Fibroblast of skin of back (primary cell): ENCODE data around the gene MEGF10.
"Not testable (repeated sequence)": the region's sequence is repeated elsewhere in the genome, so short reads cannot be mapped to it uniquely, and the experiment has no call there.

Experiments used
- DNase-seq: peaks from one replicate; pipeline ENCODE4 v3.0.0-alpha.2; 2013

MEGF10 gene

DNA sequence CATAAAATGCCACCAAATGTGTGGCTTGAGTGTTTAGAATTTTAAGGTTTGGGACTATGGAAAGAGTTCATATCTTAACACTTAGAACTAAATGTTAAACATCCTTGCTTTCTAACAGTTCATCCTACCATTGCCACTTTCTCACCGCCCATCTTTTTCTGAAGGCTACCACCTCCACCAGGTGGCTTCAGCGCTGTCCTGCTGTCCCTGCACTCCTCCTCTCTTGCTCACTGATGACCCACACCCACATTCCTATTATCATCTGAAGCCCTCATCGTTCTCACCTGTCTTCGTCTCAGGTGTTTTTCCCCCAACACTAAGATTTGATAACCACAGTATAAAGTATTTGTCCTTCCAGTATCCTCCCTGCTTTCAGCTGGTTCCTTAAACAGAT is 7.4 kb downstream of the MEGF10 start:
- no peak for DNase-seq

DNA sequence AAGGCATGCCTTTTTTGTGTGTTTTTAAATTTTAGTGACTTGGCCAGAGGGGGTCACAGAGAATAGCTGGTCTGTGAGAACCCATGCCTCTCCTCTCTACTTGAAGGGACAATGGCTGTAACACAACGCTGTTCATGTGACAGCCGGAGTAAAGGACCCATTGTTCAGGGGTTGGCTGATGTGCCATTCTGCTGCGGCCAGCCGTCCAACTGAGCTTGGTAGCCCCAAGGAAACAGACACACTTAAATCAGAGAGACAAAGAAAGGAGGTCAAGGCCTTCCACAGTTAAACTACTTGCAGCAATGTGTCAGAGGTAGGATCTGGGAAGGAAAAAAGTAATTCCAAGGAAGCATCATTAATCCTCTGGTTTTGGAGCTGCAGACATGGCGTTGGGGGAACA is 8.1 kb downstream of the MEGF10 start:
- DNase-seq, result no peak

DNA sequence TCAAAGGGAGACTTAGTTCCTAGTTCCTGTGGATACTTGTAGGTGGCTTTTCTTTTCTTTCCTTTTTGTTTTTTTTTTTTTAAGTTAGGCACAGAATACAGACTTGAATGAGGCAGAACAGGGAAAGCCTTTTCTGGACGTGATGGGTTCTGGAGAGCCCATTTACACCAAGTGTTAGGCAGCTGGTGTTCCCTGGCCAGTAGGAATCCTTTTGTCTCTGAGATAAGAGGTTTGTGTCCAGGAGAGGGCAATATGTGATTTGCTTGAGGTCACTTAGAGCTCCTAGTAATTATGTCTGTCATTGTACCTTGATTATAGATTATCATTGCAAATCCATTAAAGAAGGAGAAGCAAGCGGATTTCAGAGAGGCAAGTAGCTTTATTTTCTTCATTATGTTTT is 9.1 kb downstream of the MEGF10 start:
- DNase-seq, result no peak

DNA sequence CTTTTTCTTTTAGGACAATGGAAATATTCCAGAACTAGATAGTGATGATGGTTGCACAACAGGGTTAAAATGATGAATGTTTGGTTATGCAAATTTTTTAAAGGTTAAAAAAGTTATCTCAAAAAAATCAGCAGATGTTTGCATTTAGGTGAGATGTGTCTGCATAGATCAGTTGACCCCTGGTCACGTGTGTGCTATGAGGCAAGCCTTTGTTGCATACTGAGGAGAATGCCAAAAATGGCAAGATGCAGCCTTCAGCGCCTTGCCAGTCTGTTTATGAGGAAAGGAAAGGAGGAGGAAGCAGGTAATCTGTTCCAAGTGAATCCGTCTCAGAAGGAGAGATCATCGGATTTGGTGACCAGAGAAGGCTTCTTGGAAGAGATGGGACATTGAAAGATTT is 11.9 kb downstream of the MEGF10 start:
- DNase-seq, result no peak

DNA sequence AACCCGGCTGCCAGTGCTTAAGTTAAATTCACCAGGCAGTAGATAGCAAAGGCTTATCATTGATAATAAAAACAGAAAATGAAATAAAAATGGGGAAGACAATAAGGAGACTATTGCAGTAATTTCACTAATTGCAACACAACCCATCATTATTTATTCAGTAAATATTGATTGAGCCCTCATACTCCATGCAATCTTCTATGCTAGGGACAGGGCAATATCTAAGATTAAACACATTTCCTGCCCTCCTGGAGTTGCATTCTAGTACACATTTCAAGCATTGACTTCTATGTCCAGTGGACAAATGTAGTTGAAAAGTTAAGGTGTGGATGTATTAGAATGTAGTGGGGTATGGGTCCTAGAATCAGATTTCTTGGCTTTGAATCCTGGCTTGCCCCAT is 12.8 kb downstream of the MEGF10 start:
- DNase-seq, result no peak

DNA sequence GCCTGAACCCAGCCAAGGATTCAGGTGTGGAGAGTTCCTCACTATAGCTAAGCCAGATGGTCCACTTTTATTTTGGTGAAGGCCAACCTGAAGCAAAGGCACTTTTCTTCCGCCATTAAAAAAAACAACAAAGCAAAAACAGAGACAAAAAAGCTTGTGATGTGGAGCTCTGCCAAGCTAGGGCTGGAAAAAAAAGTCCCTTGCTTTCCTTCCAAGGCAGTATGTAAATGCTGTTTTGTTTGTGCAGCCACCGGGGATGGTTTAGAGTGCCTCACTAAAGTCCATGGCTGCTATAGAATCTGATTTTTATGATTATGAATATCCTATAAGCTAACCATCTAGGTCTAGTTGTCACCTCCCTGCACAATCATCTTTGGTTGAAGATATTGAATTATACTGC is 14.9 kb downstream of the MEGF10 start:
- no peak for DNase-seq

DNA sequence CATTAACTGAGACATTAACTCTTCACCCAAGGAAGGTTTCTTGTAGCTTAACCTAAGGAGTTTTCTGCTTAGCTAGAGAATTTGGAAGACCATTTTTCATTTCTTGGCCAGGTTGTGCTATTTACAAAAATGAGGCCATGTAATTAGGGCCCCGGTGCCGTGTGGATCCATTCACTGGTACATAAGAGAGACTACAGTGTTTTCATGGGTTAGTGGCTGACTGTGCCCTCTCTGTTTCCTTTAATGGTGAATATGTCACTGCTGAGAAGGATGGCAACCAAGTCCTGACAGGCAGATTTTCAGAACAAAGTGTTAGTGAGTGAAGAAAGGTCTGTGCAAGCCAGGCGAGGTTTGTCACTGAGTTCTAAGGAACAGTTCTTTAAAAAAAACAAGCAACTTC is 15.4 kb downstream of the MEGF10 start:
- DNase-seq, result no peak

DNA sequence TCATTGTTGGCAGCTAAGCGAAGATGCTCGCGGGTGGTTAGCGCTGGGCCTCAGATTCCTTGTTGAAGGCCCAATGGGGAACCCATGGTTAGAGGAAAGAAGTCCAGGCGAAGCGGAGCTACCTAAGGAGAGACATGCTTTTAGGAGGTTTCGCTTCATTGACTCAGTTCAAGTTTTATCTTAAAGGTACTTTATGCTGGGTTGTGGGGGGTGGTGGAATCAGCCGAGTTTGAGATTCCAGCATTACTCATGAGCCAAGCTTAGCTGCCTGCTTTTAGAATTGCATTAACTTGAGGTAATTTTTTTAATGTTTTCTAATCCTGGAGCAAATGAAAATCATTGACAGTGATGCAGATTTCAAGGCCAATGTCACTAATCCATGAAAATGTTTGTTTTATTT is 16.1 kb downstream of the MEGF10 start:
- no peak for DNase-seq

DNA sequence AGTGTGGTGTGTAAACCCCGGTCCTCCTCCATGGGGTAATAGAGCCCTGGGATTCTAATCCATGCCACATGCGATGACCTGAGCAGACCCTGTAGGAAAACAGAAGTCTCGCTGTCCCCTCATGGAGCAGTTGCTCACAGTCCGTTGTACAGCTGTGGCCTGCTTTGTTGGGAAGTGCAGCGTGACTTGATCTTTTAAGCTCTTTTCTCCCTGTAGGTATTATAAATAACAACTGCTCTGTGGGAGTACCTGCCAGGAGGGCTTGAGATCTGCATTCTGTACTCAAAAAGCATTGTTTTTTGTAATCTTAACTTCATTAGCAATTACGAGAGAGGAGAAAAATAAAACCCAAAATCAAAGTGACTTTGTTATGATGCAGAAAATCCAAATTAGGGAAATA is 17.3 kb downstream of the MEGF10 start:
- DNase-seq, result no peak

DNA sequence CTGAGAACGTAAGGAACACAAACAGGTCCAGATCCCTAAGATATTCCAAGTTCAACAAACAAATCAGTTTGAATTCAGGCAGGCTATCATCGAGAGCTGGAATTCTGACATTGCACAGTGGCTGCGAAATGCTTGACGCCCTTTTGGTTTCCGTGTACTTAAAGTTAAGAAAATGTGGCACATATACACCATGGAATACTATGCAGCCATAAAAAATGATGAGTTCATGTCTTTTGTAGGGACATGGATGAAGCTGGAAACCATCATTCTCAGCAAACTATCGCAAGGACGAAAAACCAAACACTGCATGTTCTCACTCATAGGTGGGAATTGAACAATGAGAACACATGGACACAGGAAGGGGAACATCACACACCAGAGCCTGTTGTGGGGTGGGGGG is 17.7 kb downstream of the MEGF10 start:
- DNase-seq, result not testable (repeated sequence)

DNA sequence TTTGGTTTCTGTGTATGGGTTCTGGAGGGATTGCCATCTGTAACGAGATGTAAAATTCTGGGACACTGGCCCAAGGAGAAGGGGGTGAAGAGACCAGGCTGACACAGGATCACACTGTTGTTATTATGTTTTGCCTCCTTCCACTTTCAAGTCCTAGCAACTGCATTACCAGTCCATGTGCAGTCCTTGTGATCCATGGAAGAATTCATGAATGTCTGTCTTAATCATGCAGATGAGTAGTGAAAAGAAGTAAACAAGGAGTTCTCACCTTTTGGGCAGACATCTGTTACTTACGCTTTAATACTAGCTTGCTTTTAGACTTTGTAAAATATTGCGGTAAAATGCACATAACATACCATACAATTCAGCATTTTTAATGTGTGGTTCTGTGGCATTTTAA is 18.3 kb downstream of the MEGF10 start:
- no peak for DNase-seq

DNA sequence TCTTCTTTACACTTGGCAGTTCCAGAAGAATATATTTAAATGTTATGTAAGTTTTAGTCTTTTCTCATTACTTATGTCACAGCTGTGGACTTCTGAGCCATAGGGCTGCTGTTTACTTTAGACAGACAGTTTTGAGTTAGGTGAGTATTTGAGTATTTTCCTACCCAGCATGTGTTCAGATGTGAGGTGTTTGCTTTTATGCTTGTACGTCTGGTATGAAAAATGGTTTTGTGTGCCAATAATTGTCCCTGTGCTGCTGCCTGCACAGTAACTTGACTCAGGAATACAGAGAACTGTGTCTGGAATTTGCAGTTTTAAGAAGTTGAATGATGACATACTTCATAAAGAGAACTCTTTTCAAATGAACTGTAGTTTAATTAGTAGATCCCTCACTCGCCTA is 20.8 kb downstream of the MEGF10 start:
- DNase-seq, result no peak

DNA sequence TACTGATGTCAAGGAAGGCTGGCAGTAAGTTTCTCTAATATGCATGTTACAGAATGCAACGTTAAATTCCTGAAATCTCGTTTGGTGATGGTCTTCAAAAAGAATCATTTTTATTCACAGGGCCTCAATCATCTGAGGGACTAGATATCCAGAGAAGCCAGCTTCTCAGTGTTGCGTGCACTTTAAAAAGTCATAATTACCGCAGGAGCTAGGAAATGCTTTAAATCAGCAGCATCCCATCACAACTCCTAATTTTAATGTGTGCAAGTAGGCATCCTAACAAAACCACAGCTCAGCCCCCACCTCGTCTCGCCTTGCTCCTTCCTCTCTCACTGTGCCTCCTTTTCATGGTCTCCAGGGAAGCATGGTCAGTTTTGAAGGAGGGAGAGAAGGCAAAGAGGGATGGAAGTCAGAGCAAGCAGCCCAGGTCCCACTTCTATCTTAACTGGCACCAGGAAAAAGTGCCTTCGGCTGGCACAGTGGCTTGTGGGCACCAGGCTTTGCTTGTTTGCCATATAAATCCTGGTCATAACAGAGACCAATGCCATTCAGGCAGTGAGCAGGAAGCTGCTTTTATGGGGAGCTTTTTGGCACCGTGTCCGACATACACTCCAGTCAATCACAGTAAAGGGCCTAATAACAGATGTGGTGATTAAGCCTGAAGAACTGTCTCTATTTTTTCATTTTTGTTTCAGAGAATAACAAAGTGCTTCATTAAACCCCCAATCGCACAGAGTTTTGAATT is 21.4 kb downstream of the MEGF10 start:
- DNase-seq, result no peak

DNA sequence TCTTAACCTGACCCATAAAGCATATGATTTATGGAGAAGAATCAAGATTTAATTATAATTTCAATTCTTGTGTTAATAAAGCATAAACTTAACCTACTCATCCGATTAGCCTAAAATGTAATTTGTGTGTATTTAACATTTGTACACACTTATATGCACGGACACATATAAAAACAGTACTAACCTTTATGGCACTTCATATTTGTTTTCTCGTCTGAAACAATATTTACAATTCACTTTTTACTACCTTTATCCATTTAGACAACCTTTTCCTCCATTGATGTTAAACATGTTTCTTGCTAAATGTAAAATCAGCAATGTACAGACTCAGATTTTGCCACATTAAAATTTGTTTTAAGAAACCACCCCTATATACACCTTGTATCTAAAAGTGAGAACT is 22.8 kb downstream of the MEGF10 start:
- no peak for DNase-seq

DNA sequence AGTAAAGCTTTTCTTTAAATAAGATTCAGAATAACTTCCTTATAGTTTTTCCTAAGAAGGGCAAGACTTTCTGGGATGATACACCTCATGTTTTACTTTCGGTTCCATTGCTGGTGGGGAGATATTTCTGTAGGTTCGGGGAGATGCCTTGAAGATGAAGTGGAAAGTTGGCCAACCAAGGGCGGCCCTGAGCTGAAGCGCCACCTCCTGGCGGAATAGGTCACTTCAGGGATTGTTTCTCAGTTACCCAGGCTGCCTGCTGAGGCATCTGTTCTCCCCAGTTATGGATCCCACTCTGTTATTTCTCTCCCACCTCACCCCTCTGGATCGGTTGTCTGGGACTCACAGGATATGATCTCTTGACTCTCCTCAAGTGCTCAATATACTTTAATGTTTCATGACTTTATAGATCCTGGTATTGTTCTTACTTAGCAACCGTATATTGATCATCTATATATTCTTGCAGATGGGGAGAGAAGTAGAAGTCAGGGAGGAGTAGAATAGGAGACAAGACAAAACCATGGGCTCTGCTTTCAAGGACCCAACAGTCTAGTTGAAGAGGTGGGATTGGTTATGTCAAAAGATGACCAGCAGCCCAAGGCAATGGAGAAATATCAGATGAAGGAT is 23.4 kb downstream of the MEGF10 start:
- DNase-seq, result peak; percentile 32

DNA sequence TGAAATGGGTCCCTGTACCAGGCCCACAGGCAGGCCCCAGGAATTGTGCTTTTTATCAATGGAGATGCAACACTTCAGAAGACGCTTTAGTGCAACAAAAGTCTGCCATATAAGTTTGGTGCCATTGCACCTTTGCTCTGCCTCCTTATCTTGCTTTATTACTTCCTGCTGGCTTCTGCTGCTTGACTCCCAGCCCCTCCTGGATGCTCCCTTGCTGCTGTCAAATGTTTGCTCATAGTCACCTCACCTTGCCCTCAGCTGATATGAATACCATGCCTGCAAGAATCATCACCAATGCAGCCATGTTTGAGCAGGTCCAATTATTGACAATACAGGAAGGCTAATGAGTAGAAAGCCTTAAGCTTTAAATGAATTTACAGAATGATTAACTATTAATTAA is 25.4 kb downstream of the MEGF10 start:
- DNase-seq, result no peak

DNA sequence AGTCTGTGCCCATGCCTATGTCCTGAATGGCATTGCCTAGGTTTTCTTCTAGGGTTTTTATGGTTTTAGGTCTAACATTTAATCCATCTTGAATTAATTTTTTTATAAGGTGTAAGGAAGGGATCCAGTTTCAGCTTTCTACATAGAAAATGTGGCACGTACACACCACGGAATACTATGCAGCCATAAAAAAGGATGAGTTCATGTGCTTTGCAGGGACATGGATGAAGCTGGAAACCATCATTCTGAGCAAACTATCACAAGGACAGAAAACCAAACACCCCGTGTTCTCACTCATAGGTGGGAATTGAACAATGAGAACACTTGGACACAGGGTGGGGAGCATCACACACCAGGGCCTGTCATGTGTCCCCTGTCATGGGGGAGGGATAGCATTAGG is 26.8 kb downstream of the MEGF10 start:
- DNase-seq, result not testable (repeated sequence)

DNA sequence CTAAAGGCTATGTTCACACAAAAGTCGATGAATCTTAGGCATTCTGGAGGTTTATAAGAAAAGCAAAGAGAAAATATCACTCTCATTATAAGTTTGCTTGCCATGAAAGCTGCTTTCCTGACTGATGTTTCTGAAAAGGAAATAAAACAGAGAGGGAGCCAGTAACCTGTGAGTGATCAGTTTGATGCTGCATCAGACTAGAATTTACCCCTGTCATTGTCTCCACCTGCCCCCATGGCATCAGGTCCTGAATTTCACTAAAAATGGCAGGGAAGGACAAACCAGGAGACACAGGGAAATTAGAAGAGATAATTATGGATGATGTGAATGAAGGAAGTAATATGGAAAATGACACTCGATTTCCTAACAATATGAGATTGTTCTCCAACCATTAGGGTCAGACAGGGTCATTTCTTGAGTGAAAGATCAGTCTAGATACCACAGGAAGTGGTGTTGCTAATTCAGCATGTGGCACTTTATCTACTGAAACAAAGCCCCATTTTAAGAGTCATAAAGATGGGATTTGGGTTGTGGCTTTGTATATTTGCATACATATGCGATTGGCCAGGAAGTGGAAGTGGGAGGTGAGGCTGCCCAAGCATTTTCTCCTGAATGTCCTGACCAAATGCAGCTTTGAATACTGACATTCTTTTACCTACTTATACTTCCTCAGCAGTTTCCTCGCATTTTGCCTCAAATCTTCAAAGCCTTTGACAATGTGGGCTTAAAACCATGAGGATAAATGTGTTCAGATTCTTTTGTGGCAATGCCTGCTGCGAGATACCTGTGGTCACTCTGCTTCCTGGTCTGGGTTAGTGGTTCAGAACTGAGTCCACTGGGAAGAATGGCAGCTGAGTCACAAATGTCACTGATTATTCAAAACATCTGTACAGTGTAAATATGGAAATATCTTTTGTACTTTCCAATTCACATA is 29.7 kb downstream of the MEGF10 start:
- DNase-seq, result peak; percentile 61

DNA sequence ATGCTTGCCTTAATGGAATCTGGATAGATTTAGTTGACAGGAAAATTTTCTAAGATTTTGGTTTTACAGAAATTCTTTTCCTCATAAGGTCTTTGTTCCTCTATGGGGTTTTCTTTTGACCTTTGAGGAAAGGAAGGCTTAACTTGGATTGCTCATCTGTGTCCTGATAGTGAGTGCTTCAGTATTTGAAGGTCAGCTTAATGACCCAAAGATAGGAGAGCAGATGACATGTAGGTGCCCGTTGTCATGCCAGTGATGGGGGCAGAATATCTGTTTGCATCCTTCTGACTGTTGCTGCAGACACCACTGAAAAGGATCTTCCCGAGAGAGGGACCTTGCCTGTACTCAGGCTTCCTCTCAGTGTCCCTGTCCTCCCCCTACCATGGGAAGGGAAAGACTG is 30.9 kb downstream of the MEGF10 start:
- DNase-seq, result no peak

DNA sequence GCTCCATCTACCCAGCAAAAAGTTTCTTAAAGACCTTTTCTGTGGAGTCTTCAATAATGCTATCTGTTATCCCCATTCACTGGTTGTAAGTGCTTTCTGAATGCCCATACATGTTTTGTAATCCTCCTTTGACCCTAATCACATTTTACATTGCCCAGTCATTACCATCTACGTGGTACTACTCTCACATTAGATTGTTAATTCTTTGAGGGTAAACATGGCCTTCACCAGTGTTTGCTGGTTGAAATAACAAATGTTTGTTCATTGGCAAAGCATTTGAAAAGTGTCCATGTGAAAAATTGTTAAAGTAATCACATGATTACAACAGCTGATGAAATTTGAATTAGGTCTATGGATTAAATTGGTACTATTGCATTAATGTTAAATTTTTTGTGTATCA is 31.8 kb downstream of the MEGF10 start:
- no peak for DNase-seq

DNA sequence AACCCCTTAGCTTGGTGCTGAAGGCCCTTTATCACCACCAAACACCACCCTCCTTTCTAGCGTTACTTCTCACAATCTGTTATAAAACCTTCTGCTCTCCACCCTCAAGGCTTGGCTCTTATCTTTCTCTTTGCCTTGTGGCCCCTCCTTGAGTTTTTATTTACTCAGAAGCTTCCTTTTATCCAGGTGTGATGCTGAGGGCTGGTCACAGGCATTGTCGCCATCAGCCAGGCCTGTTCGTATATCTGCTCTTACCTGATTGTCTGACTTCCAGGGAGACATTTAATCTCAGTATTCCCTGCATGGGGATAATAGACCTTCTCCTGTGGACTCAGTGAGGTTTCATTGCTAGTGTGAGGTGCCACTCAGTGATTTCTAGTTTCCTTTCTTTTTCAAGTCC is 34.2 kb downstream of the MEGF10 start:
- no peak for DNase-seq

DNA sequence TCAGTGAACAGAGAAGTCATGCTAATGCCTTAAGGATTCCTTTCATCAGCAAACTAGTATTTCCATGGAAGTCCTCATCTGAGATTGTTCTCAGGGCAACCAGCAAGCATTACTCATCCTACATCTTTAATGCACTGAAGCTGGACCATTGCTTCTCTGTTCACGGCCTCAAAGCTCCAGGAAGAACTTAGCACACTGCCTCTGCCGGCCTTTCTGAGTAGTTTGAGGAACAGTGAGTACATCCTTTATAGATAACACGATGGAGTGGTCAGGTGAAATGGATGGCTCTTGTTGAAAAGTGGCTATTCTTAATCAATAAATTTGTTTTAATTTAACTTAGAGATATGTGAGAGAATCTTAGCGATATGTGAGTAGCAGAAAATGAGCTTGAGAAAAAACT is 35.8 kb downstream of the MEGF10 start:
- DNase-seq, result no peak

DNA sequence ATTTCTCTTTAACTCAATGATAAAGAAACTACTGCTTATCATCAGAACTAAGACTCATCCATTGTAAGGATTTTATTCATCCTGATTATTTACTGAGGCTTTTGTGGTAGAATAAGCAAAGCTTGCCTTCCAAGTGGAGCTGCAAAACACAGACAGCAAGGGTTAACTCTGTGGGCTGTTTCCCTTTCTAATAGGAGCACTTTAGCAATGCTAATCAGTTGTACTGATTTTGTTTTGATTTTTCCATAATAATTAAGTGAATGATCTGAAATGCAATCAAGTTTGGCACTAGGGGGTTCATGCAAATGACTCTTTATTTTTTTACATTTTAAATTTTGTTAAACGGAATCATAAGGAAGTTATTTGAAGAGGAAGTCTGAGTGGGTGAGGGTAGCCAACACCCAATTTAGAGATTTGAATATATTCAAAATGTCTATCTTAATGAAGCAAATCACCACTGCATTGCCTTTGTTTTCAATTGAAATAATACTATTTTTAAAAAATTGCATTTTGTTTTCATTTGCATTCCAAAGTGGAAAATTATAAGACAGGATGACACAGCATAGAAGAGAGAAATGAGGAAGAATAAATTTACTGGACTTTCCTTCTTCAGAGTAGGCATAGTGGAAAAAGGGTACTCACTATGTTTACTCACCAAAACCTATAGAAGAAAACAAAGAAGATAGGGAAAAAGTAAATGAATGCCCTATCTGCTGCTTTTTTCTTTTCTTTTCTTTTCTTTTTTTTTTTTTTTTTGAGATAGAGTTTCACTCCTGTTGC is 36.6 kb downstream of the MEGF10 start:
- no peak for DNase-seq
